Measurements from ENCODE around the gene RAB11FIP2.
"Not testable (repeated sequence)": the region's sequence is repeated elsewhere in the genome, so short reads cannot be mapped to it uniquely, and the experiment has no call there.

The RAB11FIP2 gene, protein sequence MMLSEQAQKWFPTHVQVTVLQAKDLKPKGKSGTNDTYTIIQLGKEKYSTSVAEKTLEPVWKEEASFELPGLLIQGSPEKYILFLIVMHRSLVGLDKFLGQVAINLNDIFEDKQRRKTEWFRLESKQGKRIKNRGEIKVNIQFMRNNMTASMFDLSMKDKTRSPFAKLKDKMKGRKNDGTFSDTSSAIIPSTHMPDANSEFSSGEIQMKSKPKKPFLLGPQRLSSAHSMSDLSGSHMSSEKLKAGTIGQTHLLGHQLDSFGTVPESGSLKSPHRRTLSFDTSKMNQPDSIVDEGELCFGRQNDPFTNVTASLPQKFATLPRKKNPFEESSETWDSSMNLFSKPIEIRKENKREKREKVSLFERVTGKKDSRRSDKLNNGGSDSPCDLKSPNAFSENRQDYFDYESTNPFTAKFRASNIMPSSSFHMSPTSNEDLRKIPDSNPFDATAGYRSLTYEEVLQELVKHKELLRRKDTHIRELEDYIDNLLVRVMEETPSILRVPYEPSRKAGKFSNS

DNA sequence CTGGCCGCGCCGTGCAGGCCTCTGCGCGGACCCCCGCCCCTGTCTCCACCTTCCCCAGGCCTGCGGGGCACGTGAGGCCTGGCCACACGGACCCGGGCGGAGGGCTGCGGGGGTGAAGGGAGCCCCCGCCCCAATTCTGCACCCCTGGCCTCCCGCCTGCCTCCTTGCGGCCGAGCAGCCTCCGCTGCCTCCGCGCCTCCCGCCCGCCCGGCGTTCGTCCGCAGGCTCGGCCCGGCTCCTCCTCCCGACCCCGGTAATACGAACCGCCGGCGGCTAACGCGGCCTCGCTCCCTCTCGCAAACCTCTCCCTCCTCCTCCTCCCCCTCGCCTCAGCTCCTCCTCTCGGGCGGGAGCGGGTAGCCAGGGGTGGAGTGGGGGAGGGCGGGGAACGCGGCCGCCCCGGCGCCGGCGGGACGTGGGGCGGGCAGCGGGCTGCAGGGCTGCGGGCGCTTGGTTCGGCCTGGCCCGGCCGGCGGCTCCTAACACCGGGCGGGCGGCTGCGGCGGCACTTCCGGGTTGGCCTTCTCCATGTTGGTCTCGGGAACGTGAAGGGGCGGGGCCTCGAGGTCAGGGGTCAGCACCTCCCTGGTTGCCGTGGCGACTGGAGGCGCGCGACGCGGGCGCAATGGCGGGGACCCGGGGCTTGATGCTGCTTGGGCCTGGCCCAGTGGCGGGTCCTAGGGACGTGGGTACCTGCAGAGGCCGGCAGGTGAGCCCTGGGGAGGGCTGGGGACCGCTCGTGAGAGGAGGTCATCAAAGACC, at the start of gene RAB11FIP2:
RAB11FIP2 (minus strand) TSS at position 547 of the 762 bp plus-strand sequence. CDS start 778 bp downstream, outside the sequence.
- DNase-seq, result peak; percentile 43 to 98 (median 94)

DNA sequence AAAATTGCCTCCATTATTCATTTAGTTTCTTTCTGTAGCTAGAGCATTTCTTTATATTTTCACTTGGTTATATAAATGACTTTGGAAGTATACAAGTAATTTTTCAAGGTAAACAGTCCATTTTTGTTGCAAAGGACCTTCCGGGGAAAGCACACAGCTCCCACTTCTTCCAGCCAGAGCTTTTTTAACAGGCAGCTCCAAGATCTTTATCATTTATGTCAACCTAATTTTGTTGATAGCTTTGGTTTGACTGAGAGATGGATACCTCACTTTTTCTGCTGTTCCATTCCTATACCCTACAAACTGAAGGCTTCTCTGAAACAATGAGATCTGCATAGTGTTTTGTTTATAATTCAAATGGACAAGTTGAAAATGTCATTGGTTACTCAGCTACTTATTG, 49.3 kb upstream of the RAB11FIP2 start:
- DNase-seq, result no peak

DNA sequence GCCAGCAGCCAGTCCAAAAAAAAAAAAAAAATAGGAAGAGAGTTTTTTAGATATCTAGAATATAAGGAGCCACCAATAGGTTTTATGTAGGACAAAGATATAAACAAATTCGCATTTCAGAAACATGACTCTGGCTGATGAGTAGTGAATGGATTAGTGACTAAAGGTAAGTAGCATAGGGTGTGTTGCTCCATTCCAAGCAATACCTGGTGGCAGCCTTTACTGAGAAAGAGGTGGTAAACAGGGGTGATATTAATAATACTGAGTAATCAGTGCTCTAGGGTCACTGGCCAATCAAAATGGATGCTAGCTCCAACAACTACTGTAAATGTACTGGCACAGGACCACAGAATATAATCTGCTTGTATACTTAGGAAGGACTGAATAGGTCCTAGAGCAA, 45.5 kb upstream of the RAB11FIP2 start:
- DNase-seq, result no peak

DNA sequence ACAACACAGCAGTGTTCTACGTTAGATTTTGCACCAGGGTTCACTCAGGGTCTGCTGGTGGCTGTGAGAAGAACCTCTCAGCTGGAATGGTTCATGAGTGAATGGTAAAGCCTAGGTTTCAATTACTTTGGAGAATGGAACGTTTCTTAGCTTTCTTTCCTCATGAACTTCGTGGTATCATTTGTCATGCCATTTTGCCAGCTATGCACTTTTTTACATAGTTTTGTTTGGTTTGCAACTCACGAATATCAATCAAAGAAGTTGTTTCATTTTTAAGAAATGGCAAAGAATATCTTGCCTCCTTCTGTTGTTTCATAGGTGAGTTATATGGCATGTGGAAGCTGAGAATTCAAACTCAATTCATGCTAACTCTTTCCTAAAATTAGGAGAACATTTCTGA, 34.1 kb upstream of the RAB11FIP2 start:
- no peak for DNase-seq

DNA sequence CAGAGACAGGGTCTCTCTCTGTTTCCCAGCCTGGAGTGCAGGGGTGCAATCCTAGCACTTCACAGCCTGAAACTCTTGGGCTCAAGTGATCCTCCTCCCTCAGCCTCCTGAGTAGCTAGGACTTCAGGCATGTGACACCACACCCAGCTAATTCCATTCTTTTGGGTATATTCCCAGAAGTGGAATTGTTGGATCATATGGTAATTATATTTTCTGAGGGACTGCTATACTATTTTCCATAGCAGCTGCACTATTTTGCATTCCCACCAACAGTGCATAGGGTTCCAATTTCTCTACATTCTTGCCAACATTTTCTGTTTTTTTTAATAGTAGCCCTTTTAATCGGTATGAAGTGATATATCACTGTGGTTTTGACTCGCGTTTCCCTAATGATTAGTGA, 30.0 kb upstream of the RAB11FIP2 start:
- no peak for DNase-seq

DNA sequence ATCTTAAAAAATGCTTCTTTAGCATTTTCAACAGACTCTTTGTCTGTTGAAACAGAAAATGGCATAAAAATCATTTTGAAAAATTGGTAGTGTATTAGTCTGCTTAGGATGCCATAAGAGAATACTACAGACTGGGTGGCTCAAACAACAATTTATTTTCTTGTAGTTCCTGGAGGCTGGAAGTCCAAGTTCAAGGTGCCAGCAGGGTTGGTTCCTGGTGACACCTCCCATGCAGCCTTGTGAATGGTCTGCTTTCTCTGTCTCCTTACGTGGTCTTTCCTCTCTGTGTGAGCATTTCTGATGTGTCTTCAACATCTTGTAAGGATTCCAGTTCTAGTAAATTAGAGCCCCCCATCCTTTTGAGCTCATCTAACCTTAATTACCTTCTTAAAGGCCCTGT, 26.1 kb upstream of the RAB11FIP2 start:
- DNase-seq, result no peak

DNA sequence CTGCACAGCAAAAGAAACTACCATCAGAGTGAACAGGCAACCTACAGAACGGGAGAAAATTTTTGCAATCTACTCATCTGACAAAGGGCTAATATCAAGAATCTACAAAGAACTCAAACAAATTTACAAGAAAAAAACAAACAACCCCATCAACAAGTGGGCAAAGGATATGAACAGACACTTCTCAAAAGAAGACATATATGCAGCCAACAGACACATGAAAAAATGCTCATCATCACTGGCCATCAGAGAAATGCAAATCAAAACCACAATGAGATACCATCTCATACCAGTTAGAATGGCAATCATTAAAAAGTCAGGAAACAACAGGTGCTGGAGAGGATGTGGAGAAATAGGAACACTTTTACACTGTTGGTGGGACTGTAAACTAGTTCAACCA, 20.6 kb upstream of the RAB11FIP2 start:
- not testable (repeated sequence) for DNase-seq

DNA sequence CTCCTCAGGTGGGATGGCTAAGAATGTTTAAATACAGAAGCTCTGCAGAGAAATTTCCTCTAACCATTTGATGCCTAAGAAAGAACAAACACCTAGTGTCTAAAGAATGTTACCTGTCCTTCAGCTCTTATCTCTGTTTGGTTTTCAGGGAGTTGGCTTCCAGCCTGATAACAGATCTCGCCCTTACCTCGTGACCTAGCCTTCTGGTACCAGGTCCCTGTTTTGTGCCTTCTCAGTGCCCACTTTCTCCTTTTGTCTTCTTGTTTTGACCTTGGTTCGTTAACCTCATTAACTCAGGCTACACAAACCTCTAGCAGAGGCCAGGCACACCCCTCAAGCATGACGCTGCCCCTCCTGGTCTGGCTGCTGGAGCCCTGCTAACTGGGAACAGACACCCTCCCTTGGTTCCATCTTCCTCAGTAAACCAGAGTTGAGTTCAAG, 16.1 kb upstream of the RAB11FIP2 start:
- no peak for DNase-seq

DNA sequence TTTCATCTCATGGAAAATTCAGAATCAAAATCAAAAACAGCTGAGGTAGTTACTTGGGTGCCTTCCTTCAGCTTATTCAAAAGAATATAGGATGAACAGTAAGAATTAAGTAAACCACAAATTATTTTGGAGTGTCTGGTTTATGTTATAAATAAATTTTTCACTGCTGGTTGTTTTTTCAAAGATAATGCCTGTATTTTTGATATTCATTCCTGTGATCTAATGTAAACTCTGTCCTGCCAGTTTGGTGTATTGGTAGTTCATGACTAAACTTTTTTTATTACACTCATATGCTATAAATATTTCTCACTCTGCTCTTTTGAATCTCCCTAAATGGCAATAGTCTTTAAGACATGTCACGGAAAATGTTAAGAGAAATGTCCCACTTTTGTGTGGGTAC, 11.6 kb upstream of the RAB11FIP2 start:
- DNase-seq, result no peak

DNA sequence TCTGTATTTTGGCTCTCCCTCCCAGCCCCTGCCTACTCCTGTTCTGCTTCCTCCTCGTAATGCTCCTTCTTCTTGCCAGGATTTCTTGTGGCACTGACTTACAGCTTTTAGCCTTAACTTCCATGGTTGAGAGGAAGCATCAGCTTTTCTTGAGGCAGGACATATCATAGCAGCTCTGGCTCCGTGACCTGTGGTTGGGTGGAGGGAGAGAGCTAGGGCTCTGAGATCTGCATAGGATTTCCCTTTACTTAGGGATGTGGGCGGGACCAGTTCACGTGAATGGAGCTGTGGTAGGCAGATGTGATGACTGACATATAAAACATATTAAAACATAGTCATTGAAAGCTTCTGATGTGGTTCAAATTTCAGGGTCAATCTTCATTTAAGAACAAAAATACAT, 10.6 kb upstream of the RAB11FIP2 start:
- DNase-seq, result no peak

DNA sequence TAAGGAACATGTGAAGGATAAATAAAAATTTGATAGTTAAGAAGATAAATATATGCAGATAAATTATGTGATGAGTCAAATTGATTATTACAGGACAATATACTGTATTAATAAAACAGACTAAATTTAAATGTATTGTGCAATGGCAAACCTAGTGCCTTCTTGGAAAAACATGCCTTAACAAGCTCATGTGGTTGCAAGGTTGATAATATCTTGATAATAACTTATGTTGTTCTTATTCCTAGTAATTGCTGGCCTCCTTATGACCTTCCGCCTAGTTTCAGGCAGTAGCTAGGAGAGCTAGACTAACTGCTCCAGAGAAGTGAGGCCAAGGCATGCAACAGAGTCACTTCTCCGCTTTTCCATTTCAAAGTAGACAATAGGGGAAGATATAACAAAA, 7.6 kb upstream of the RAB11FIP2 start:
- no peak for DNase-seq

DNA sequence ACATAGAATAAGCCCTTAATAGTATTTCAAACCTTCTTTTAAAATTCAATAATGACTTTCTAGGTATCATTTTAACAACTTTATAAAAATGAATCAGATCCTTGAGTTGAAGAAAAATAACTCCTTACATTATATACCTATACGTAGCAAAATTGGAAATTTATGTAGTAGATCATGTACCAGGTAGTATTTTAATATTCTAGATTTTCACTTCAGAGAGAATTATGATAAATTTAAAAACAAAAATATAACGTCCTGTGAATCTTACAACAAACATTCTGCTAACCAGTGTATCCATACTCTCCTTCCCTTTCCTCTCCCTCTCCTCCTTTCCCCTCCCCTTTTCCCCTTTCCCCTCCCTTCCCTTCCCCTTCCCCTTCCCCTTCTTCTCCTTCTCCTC, 6.1 kb upstream of the RAB11FIP2 start:
- no peak for DNase-seq

DNA sequence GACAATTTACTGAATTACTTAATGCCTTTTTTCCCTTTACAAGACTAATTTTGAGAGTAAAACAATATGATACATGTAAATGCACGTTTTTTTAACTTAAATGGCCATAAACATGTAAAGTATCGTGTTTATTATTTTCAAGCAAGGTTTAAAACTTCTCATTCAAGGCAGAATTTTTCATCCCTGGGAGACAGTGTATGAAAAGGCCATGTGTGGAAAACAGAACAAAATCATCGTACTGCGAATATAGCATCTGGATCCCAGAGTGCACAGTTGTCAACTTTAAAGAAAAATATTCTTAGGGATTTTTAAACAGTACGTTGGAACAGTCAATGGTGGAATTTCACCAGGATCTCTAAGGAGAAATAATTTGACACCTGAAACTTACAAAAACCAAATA, 1.1 kb upstream of the RAB11FIP2 start:
- no peak for DNase-seq

DNA sequence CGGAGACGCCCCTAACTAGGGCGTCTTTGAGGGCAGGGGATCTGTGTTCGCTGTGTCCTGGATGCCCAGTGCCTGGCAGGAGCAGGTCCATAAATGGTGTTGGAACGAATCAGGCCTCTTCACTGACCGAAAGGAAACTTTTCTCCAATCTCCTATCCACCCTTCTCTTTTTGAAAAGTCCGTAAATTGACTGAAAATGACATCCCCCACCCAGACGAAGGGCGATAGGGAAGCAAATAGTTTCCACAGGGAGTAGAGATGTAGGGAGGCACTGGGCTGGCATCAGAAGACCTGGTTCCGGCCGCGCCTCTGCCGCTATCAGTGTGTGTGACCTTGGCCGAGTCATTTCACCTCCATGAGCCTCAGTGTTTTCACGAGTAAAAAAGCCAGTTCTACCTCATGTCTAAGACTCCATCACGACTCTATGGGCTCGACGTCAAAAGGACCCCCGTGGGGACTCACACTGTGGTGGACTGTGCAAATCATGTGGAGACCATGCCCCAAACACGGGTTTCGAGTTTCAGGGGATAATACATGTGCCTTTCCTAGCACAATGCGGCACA, 497 bp upstream of the RAB11FIP2 start:
- no peak for DNase-seq

DNA sequence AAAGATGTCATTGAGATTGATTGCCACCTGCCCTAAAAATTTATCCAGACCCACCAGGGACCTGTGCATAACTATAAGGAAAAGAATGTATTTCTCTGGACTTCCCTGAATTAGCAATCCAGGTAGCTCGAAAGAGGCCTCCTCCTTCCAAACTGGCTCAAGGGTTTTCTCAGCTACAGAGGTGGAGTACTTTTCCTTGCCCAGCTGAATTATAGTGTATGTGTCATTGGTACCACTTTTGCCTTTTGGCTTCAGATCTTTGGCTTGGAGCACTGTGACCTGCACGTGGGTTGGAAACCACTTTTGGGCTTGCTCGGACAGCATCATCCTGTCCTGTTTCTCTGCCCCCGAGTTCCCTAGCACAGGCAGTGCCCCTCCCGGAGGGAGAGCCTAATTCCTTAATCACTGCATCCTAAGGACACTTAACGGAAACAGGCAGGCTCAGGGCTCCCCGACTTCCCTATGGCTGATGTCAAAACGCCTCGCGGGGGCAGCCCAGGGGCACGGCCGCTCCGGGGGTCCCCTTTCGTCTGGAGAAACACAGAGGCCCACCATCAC, 825 bp downstream of the RAB11FIP2 start:
- DNase-seq, result peak in 46 of 58 donors; percentile 4 to 73 (median 48)

DNA sequence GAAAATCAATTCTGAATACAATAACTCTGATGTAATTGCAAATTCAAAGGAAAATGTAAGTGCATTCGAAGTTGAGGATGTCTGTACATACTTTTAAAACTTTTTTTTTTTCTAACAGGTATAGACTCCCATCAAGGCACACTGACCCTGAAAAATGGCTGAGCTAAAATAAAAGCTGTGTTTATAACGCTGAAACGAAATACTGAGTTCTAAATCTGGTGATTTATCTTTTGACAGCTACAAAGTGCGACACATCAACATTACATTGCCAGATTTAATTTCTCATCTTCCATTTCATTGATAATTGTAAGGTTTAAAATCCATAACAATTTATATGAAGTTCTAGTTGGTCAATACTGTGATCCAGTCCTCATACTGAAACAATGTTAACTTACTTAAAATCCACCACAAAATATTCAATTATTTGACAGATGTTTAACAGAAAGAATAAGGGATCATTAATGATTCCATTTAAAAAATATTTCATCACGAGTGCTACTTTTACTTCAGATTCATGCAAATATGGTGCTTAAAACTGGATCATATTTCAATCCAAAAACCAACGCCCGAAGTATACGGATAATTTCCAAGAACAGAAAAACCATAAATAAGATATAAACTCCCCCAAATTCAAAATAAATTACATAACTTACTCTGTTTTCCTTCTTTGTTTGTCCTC, 1.4 kb downstream of the RAB11FIP2 start:
- DNase-seq, result no peak

DNA sequence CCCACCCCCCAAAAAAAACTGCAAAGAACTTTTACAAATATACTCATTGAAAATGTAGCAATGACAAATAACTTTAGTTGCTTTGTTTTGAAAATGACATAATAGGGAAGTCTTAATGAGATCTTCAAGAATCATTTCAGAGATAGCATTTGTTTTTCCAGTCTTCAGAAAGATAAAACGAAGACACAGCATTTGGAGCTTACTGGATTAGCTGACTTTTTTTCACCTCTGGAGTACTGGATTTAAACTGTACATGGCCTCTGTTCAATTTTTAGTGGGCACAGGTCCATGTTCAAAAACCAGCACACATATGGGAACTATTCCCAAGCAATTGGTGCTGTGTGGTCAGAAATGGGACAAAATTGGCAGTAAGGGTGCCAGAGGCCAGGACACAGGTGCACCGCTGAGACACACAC, 3.9 kb downstream of the RAB11FIP2 start:
- no peak for DNase-seq

DNA sequence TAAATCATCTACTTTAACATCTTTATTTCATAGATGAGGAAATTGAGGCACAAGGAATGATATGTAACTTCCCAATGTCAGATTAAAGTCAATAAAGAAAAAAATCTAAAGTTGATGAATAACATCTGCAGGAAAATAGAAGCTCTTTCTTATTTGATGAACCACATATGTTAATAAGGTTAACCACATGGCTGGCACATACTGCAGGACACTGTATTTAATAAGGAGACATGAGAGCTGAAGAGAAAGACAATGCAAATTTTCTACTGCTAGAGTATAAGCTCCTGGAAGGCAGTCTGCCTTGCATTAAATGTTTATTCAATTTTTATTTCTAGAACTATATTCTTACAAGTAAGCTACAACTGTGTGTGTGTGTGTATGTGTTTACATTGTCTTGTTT, 4.4 kb downstream of the RAB11FIP2 start:
- DNase-seq, result no peak

DNA sequence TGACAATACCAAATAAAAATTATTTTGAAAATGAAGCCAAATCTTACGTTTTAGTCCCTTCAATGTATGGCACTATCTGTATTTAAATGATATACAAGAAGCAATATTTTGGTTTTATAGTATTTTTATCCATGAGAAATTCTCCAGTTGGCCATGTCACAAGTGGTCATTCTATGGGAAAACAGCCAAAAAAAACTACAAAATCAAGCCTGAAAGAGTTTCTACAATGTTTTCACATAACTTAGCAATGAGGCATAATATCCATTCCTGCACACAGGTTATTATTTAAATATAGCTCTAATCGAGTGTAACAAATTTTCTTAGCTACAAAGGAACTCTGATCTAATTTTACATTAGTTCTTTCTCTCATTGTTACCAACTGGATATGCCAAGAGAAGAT, 5.4 kb downstream of the RAB11FIP2 start:
- DNase-seq, result no peak

DNA sequence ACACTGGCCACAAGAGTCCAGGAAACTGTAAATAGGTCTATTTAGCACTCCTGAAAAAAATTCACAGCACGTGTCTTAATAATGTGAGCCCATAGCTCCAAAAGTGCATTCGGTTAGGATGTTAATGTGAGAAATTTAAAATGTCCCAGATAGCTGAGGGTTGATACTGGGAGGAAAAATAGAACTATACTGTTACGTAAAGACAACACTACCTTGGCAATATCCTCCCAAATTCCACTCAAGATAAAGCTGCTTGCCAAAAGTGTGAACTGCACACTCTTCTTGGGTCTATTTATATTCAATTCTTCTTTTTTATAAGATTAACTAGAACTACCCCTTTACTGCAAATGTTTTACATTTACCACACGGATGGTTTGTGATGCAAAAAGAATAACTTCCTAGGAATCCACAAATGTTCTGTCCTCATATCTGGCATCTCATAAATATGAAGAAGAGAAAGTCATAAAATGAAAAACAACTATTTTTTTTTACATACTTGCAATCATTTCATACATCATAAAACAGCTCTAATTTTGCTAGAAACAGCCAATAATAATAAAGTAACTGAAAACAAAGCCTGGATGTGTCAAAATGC, 10.4 kb downstream of the RAB11FIP2 start:
- no peak for DNase-seq
